Measurements from ENCODE around the gene APOBEC3G.
"Not testable (repeated sequence)": the region's sequence is repeated elsewhere in the genome, so short reads cannot be mapped to it uniquely, and the experiment has no call there.

Gene APOBEC3G

DNA sequence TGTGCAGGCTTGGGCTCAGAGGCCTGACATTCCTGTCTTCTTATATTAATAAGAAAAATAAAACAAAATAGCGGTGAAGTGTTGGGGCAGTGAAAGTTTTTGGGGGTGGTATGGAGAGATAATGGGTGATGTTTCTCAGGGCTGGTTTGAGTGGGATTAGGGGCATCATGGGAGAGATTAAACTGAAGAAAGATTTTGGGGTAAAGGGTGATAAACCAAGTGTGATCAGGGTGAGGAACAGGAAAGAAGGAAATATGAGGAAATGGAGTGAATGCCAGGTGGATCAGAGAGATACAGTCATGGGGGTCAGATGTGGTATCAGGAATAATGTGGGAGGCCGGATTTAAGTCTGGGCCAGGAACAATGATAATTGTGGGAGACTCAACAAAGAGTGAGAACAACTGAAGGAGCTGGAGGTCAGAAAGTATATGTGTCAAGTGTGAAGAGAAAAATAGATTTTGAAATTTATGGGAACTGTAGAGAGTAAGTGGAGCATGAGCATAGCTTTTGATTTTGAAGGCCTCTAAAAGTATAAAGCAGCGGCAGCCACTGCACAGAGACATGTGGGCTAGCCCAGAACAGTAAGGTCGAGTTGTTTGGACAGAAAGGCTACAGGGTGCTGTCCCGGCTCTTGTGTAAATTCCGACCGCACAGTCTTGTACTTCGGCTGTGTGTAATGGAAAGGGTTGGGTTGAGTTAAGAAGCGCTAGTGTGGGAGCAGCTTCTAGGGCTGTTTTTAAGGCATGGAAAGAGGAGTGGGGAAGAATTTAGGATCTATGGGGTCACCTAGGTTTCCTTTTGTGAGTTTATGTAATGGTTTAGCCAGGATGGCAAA lies 10.4 kb upstream of the APOBEC3G start:
- not testable (repeated sequence) for DNase-seq (ENCODE audit: low spot score); FAIRE-seq

DNA sequence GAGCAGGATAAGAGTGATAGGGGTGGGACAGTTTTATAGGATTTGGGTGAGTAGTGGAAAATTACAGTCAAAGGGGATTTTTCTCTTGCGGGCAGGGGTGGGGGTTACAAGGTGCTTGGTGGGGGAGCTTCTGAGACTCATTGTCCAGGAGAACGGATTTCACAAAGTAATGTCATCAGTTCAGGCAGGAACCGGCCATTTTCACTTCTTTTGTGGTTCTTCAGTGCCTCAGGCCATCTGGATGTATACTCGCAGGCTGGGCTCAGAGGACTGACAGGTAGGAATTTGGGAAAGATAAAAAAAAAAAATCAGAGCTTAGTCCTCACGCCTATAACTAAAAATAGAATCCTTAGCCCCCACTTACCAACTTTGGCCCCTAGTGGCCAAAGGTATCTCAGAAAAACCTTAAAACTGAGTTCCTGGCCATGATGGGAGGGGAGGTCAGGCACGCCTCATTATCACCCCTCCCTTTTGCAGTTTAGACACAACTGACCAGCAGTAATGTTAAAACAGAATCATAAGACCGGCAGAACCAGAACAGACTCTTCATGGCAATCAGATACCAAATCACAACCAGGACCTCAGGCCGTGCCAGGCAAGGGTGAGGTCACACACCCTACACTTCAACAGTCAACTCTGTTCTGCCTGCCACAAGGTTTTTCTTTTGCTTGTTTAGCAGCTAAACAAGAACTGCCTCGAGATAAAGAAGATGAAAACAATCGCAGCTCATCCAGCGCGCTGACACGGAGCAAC lies 8.9 kb upstream of the APOBEC3G start:
- DNase-seq (ENCODE audit: low spot score), result no peak
- FAIRE-seq, result no peak

DNA sequence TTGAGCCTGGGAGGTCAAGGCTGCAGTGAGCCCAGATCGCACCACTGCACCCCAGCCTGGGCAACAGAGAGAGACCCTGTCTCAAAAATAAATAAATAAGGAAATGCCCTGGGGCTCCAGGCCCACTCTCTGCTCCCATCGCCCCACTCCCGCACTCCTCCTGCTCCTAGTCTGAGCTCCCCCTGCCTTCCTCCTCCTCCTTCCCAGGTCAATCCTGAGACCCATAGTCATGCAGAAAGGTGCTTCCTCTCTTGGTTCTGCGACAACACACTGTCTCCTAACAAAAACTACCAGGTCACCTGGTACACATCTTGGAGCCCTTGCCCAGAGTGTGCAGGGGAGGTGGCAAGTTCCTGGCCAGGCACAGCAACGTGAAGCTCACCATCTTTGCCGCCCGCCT lies 6.9 kb upstream of the APOBEC3G start:
- no peak for DNase-seq (ENCODE audit: low spot score)
- no peak for FAIRE-seq

DNA sequence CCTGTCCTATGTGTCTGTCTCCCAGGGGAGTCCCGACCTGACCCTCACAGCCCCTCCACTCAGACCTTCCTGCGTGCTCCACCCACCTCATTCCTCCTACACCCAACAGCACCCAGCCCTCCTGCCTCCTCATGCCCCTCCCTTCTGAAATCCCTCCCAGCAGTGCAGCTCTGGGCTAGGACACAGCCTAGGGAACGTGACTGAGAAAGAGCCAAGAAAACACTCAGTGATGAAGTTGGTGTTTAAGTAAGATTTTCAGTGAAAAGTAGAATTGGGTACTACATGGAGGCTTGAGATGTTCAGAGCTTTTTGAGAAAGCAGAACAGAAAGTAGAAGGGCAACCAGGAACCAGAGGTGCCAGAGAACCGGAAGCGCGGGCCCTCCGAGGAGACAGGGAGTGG lies 4.5 kb upstream of the APOBEC3G start:
- not testable (repeated sequence) for FAIRE-seq

DNA sequence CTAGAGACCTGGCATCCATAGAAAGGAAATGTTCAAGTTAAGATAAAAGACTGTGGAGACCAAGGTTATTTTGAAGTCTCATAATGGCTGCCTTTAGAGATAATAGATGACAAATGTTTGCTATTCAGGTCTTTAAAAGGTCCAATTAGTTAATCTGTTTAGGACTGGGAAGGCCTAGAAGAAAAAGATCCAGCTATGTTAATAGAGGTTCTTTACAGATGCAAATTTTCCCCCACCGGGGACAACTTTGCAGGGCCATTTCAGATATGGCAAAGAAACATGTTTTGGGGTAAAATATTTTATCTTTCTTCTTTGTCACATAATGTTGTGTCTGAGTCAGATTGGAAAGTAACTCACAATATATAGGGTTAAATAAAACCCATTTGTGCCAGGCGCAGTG lies 3.1 kb upstream of the APOBEC3G start:
- DNase-seq (ENCODE audit: low spot score), result no peak
- no peak for FAIRE-seq

More for the DNA sequence above, 4.5 kb upstream of the APOBEC3G start:
- not testable (repeated sequence) for DNase-seq (ENCODE audit: low spot score)

DNA sequence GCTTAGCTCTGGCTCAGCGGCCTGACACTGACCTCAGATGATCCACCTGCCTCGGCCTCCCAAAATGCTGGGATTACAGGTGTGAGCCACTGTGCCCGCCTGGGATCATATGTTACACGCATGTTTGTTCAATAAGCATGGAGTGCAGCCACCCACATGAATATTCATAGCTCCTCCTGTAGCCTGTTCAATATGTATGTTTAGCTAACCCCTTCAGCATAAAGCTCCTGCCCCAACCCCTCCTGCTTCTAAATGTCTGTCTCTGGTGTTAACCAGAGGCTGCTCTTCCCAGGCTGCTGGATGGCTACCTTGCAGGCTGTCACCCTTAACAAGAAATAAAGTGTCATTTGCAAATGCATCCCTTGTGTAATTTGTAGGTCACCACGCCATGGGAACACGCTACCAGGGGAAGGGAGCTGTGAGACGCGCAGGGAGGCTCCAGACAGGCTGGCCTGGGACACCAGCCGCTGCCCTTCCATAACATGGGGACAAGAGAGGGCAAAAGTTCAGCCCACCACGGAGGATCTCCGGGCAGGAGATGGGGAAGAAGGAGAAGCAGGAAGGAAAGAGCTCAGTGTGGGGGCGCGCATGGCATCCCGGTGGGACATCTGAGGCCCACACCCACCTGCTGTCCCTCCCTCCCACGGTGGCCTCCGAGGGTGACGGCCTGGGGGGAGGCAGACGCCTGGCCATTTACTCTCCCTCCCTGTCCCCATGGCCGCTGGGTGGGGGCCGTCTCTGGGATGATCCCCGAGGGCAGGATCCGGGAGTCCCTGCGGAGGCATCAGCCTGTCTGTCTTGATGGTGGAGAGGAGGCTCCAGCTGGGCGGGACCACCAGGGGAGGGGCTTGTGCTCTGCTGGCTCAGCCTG lies 685 bp upstream of the APOBEC3G start:
- not testable (repeated sequence) for FAIRE-seq; DNase-seq (ENCODE audit: low spot score)

DNA sequence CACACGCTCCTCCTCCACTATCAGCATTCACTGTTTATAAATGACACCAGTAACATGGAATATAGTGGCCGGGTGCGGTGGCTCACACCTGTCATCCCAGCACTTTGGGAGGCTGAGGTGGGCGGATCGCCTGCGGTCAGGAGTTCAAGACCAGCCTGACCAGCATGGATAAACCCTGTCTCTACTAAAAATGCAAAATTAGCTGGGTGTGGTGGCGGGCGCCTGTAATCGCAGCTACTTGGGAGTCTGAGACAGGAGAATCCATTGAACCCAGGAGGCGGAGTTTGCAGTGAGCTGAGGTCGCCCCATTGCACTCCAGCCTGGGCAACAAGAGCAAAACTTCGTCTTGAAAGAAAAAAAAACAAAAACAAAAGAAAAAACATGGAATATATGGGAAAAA lies 837 bp downstream of the APOBEC3G start:
- not testable (repeated sequence) for FAIRE-seq; DNase-seq (ENCODE audit: low spot score)

DNA sequence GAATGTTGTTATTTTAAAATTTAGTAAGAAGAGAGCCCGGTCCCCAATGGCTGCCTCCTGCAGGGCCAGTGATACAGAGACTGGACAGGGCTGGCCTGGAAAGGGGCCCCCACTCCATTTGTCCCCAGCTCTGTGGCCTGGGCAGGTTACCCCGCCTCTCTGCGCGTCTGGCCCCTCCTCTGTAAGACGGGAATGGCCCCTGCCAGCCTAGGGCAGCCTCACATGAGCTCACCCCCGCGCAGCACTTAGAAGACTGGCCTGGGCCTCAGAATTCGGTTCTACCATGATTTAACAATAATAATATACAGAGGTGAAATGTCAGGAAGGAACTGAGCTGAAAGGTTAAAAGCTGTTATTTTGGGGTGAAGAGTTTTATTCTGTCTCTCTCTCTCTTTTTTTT lies 1.3 kb downstream of the APOBEC3G start:
- FAIRE-seq, result no peak
- DNase-seq (ENCODE audit: low spot score), result no peak

DNA sequence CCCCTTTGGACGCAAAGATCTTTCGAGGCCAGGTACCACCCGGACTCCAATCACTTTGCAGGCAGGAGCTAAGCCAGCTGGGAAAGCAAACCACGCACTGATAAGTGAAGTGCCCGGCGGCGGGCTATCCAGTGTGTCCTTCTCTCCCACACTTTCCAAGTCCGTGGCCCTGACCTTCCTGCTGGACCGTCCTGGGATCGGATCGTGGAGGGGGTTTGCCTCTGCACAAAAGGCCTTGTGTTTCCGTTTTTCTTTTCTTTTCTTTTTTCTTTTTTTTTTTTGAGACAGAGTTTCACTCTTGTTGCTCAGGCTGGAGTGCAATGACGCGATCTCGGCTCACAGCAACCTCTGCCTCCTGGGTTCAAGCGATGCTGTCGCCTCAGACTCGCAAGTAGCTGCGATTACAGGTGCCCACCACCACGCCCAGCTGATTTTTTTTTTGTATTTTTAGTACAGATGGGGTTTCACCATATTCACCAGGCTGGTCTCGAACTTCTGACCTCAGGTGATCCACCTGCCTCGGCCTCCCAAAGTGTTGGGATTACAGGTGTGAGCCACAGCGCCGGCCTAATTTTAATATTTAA lies 2.1 kb downstream of the APOBEC3G start:
- FAIRE-seq, result not testable (repeated sequence)

DNA sequence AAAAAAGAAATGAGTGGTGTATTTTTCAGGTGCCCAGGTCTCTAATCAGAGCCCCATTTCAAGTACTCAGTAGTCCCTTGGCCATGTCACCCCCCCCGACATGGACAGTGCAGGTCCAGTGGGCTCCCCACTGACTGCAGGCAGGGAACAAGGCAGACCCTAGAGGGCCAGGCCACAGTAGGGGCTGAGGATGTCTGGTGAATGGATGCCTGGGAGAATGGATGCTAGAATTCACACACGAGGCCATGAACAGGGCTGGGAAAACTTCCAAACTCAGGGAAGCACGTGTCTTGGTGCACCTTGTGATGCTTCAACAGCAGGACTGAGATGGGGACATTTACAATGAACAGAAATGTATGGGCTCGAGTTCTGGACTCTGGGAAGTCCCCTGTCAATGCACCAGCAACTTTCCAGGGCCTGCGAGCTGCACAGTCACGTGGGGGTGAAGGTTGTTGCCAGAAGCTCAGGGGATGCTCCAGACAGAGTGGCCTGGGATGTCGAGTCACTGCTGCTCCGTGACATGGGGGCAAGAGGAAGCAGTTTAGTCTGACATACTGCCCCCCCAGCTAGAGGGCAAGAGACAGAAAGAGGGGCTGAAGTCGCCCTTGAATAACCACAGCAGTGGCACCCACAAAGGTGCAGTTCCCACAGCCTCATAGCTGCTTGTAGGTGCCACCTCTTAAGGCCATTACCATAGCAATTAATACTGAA lies 3.1 kb downstream of the APOBEC3G start:
- FAIRE-seq, result no peak
- no peak for DNase-seq (ENCODE audit: low spot score)

More for the DNA sequence above, 2.1 kb downstream of the APOBEC3G start:
- not testable (repeated sequence) for DNase-seq (ENCODE audit: low spot score)

DNA sequence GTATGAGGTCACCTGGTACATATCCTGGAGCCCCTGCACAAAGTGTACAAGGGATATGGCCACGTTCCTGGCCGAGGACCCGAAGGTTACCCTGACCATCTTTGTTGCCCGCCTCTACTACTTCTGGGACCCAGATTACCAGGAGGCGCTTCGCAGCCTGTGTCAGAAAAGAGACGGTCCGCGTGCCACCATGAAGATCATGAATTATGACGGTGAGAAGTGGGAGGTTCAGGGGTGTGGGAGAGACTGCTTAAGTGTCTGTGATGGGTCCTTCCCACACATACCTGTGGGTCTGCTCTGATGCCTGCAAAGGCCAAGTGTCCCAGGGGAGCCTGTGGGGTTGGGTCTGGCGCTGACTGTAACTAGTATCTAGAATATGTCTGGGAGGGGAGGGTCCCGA lies 3.9 kb downstream of the APOBEC3G start:
- FAIRE-seq (no peak), DNase-seq (ENCODE audit: low spot score) (no peak)

DNA sequence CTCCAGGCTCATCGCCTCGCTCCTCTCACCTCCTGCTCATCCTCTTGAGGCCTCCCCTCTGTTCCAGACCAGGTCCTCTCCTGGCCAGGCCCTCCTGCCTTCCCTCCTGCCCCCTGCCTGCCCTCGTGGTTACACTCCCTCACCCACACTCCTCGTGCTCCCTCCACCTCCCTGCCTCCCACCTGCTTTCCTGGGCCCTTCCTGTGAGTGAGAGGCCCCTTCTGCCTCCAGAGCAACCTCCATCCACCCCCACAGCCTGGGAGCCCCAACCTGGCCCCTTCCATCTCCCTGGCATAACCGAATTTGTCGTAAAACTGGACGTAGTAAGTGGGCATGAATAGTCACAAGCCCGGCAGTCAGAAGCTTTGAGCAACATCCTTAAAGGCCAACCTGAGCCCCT lies 4.5 kb downstream of the APOBEC3G start:
- FAIRE-seq (no peak), DNase-seq (ENCODE audit: low spot score) (no peak)

DNA sequence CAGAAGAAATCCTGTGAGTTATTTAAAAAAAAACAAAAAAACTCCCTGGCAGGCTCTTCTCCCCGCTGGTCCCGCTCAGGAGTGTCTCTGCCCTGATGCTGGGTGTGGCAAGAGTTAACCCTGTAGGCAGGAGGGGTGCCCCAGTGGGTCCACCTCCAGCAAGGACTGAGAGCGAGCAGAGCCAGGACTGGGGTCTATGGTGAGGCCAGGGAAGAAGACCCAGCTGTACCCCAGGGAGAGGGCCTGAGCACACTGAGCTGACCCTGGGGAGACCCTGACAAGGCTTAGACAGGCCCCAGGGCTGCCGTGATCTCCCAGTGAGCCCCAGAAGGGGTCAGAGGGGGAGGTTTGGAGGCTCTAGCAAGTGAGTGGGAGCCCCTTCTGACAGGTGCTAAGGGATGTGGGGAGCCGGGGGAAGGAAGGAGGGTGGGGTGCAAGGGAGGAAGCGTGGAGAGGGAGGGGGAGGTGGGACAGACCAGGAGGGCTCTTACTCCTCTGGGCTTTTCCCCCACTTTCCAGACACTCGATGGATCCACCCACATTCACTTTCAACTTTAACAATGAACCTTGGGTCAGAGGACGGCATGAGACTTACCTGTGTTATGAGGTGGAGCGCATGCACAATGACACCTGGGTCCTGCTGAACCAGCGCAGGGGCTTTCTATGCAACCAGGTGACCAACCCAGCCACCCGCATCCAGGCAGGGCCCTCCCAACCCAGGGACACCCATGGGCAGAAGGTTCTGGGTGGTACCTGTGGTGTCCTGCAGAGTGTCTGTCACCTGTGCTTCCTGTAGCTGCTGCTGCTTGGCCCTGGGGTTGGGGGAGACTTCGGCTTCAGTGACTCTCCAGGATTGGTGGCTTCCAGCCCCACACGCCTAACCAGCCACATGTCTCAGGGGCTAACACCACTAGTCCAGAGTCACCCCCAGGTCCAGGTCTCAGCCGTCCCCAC lies 6.4 kb downstream of the APOBEC3G start:
- FAIRE-seq (no peak), DNase-seq (ENCODE audit: low spot score) (no peak)

DNA sequence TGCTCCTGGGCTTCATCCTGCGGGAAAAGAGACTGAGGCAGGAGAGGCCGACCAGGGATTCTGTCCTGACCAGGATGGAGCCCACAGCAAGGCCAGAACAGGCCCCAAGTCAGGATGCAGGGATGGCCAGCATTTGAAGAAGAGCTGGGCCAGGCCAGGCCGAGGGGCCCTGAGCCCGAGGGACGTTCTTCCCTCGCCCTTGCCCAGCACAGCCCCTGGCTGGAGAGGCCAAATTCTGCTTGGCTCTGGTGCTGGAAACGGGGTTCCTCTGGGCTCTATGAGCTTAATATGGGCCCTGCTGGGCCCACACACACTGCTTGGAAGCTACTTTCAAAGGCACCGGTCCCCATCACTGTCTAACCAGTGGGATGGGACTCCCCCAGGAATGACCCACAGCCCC lies 7.6 kb downstream of the APOBEC3G start:
- FAIRE-seq, result no peak

DNA sequence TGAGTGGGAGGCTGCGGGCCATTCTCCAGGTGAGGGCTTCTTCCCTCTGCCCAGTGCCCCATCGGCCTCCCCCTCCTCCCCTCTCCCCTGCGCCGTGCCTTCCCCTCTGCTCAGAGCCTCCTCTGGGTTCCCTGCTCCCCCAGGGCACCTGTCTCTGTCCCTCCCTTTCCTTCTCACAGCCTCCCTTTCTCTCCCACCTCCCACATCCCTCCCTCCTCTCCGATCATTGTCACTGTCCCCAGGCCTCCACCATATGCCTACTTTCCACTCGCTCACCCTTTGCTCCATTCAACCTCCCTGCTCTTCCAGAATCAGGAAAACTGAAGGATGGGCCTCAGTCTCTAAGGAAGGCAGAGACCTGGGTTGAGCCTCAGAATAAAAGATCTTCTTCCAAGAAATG lies 10.0 kb downstream of the APOBEC3G start:
- DNase-seq (ENCODE audit: low spot score) (no peak), FAIRE-seq (no peak)

More for the DNA sequence above, 7.6 kb downstream of the APOBEC3G start:
- DNase-seq (ENCODE audit: low spot score), result no peak

DNA sequence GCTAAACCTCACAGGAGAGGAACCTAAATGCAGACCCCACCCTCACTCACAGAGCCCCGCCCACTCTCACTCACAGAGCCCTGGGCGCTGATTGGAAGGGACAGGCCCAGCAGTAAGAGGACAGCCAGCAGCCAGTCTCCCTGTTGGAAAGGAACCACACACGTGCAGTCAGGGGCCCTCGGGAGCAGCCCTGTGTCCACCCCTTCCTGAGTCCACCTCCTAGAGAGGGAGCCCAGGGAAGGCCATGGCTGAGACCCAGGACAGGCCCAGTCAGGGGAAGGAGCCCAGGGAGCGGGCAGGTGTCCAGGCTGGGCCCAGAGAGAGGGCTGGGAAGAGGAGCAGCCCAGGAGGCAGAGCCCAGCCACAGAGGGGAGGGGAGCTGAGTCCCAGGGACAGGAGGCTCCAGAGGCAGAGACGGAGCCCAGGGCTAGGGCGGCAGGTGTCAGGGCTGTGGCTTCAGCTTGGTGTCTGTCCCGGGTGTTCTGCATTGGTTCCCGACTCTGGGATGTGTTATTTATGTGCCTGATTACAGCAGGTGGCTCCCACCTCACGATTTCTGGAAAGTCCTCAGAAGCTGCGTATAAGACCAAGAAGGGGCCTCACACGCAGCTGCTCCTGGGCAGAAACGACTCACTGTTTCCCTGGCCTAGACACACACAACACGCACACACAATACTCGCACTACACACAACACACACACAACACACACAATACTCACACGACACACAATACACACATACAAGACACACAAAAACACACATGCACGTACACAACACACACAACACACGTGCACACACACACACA lies 11.0 kb downstream of the APOBEC3G start:
- no peak for FAIRE-seq
- no peak for DNase-seq (ENCODE audit: low spot score)

DNA sequence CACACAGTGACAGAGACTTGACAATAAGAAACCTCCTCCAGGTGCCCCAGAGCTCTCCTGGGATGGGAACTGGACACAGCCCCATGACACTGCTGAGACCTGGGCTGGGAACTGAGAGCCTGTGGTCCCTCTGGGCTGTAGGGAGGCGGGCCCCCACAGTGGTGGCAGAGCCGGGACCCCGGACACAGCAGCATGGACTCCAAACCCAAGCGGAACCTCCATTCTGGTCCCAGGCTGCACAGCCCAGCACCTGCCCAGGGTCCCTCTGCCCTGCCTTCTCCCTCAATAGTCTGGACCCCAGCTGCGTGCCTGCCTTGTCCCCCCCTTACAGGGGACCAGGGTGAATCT lies 11.6 kb downstream of the APOBEC3G start:
- DNase-seq (ENCODE audit: low spot score) (no peak), FAIRE-seq (no peak)

DNA sequence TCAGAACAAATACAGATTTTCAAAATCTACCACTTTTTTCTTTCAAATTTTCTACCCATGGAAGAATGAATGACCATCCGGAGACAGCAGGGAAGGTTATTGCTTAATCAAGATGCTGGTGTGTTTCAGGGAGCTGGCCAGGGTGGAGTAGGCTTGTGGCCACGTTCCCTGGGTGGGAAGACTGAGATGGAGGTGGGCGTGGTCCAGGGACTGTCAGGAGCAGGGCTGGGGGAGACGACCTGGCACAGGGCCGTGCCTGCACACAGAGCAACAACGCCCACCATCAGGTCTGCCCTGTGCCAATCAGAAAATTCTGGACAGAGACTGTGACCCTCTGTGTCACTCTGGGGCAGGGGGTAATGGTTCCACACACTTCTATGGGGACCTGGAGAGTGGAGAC lies 12.9 kb downstream of the APOBEC3G start:
- DNase-seq (ENCODE audit: low spot score) (no peak), FAIRE-seq (no peak)
